B cell (primary cell): Measurements from ENCODE around the gene EXD3.

Experiments
- EZH2 ChIP-seq: IDR thresholded peaks from 2 replicates; pipeline ENCODE4 v1.6.1; 2012; ENCODE audit warnings: borderline replicate concordance, low read depth, mild to moderate bottlenecking, moderate library complexity, low read length; ENCODE audit not compliant: insufficient read depth, poor library complexity, severe bottlenecking
- TF ChIP-seq, protein P1 (sequence below): fragments of 200-600 bp; IDR thresholded peaks from one replicate; pipeline ENCODE4 v1.8.0; 2022; ENCODE audit warnings: antibody characterized with exemption, mild to moderate bottlenecking

DNA sequence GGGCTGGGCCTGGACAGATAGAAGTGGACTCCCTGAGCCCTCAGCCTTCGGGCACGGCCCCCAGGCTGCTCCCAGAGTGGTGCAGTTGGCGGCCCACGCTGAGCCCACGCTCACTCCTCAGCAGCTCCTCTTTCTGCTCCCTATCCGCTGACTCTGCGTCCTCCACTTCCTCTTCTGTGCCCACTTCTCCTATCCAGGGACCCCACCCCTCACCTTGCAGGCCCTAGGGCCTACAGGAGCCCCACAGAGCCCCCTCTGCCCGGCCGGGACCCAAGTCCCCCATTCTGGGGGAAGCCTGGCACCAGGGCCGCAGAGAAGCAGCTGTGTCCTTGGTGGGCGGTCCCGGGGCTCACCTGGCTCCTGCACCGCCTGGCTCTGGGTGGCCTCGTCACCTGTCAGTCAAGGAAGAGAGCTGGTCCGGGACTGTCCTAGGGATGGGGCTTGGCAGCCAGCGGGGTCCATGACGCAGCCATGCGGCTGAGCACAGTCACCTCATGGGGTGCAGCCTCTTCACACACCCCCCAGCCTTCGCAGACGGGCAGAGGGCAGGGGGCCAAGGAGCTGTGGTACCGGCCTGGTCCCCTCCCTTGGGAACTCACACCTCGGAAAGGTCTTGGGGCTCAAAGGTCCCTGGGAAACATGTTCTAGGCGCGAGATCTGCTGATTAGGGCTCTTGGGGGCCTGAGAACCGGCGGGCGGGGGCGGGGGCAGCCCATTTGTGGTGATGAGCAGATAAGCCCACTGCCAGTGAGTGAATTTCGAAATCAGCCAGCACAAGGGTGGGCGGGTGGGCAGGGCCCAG lies 115.5 kb downstream of the EXD3 start:
- TF ChIP-seq, protein P1, sequence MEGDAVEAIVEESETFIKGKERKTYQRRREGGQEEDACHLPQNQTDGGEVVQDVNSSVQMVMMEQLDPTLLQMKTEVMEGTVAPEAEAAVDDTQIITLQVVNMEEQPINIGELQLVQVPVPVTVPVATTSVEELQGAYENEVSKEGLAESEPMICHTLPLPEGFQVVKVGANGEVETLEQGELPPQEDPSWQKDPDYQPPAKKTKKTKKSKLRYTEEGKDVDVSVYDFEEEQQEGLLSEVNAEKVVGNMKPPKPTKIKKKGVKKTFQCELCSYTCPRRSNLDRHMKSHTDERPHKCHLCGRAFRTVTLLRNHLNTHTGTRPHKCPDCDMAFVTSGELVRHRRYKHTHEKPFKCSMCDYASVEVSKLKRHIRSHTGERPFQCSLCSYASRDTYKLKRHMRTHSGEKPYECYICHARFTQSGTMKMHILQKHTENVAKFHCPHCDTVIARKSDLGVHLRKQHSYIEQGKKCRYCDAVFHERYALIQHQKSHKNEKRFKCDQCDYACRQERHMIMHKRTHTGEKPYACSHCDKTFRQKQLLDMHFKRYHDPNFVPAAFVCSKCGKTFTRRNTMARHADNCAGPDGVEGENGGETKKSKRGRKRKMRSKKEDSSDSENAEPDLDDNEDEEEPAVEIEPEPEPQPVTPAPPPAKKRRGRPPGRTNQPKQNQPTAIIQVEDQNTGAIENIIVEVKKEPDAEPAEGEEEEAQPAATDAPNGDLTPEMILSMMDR, result no peak
- no peak for TF ChIP-seq EZH2
